Sigmoid colon (tissue), 7 donors: ENCODE results near the gene POLR1D. TPM values are rescaled to one million over a fixed set of nuclear protein-coding genes. Genes with fewer than 3 reads are reported as not detected.
A peak's percentile ranks its signal among the peaks of the same experiment; 100 is the strongest.

ENCODE experiments used
- DNase-seq: peaks from one replicate; pipeline ENCODE4 v3.0.0-alpha.2; 2019
- H3K27ac ChIP-seq, 4 donors: fragments of 200-600 bp; sonication (generic); one replicate each; pipeline ENCODE4 v1.5.1; 2016 to 2019; ENCODE audit warnings: mild to moderate bottlenecking in 1 of 4
- H3K27me3 ChIP-seq, 3 donors: fragments of 200-600 bp; sonication (generic); one replicate each; pipeline ENCODE4 v1.5.1; 2019; ENCODE audit warnings: mild to moderate bottlenecking in 1 of 3
- H3K36me3 ChIP-seq, 4 donors: fragments of 200-600 bp; sonication (generic); one replicate each; pipeline ENCODE4 v1.5.1; 2016 to 2019
- H3K4me1 ChIP-seq, 4 donors: fragments of 200-600 bp; sonication (generic); one replicate each; pipeline ENCODE4 v1.5.1; 2017 to 2019
- H3K4me3 ChIP-seq, 4 donors: fragments of 200-600 bp; sonication (generic); one replicate each; pipeline ENCODE4 v1.5.1; 2017 to 2019; ENCODE audit warnings: mild to moderate bottlenecking in 2 of 4, moderate library complexity in 1 of 4
- H3K9me3 ChIP-seq, 4 donors: fragments of 200-600 bp in 3 of 4; sonication (generic) in 3 of 4; one replicate each; pipeline versions ENCODE4 v1.5.1 to v1.6.1; 2013 to 2019
- EP300 ChIP-seq, 4 donors: sonication (generic); formaldehyde crosslinking; IDR thresholded peaks; one replicate each; pipeline ENCODE4 v1.6.1; 2017; ENCODE audit warnings: antibody characterized with exemption in 4 of 4
- POLR2A ChIP-seq, 2 donors: fragments of 450-650 bp; IDR thresholded peaks; one replicate each; pipeline ENCODE4 v1.6.1; 2016; ENCODE audit warnings: antibody characterized with exemption in 2 of 2, mild to moderate bottlenecking in 2 of 2, moderate library complexity in 2 of 2
- POLR2AphosphoS5 ChIP-seq, 4 donors: sonication (generic); formaldehyde crosslinking; IDR thresholded peaks; one replicate each; pipeline ENCODE4 v1.6.1; 2017; ENCODE audit warnings: antibody characterized with exemption in 4 of 4
- WGBS, 2 donors: extraction: QIAGEN DNeasy Blood & Tissue Kit; methylation state at CpG; one replicate each; pipeline ENCODE4 v1.1.7; 2013; 5-methylcytosine and 5-hydroxymethylcytosine counted together
- intact Hi-C: fragments of 100-400 bp; cut with DNase I; formaldehyde crosslinking; loops from one replicate; pipeline ENCODE4 v1.15.1; 2023
- polyA plus RNA-seq, 3 donors: library from polyadenylated mRNA; stranded (reverse); fragments of 200-250 nt; gene quantifications; one replicate each; pipeline ENCODE4 v1.2.3, GENCODE V29; 2013
- total RNA-seq, 4 donors: library from RNA; depleted of rRNA; stranded (reverse); fragments of >200 nt; gene quantifications; one replicate each; pipeline ENCODE4 v1.1.0, GENCODE V29; 2016
- TF ChIP-seq, protein P1 (sequence below), 4 experiments: fragments of 450-650 bp in 3 of 4; fragments of 200-600 bp in 1 of 4; IDR thresholded peaks; one replicate each; pipeline ENCODE4 v1.5.1; 2016 to 2019; ENCODE audit warnings: antibody characterized with exemption in 4 of 4, mild to moderate bottlenecking in 3 of 4, moderate library complexity in 2 of 4
- donor health status: healthy with polysubstance abuse.
- donor health status: Bipolar disorder and iron deficiency.
- donor health status: healthy.

The POLR1D gene
- total and polyA plus RNA-seq, 7 donors = 126 to 224 (median 134) TPM

DNA sequence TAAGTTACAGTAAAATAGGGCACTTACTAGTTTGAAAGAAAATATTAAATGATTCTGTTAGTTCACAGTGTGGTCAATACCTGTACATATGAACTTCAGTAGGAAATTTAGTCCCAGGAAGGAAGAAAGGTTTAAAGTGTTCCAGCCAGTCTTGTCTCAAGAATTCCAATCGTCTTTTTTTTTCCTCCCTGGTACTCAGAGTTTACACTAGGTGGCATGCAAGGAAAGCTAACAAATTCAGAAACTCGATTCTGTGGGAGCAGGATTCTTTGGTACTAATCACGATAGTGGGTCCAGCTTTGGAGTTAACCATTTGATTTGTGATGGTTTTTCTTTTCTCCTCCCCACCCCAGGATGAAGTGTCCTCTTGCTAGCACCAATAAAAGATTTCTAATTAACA is 43.6 kb downstream of the POLR1D start:
- no peaks in the 10 kb centered on the region for H3K27me3 ChIP-seq
- no peak overlapping the region for H3K27ac ChIP-seq
- H3K36me3 ChIP-seq = peaks cover 0 to 14% (median 0%) of the 10 kb centered on the region in 4 donors
- no peak overlapping the region for H3K4me3 ChIP-seq
- peaks cover 0 to 37% (median 11%) of the 10 kb centered on the region in 4 donors for H3K4me1 ChIP-seq
- H3K9me3 ChIP-seq = no peaks in the 10 kb centered on the region
- no peak for DNase-seq
- TF ChIP-seq POLR2AphosphoS5 (IDR thresholded peaks at IDR 0.05) = no peak
- TF ChIP-seq, protein P1, sequence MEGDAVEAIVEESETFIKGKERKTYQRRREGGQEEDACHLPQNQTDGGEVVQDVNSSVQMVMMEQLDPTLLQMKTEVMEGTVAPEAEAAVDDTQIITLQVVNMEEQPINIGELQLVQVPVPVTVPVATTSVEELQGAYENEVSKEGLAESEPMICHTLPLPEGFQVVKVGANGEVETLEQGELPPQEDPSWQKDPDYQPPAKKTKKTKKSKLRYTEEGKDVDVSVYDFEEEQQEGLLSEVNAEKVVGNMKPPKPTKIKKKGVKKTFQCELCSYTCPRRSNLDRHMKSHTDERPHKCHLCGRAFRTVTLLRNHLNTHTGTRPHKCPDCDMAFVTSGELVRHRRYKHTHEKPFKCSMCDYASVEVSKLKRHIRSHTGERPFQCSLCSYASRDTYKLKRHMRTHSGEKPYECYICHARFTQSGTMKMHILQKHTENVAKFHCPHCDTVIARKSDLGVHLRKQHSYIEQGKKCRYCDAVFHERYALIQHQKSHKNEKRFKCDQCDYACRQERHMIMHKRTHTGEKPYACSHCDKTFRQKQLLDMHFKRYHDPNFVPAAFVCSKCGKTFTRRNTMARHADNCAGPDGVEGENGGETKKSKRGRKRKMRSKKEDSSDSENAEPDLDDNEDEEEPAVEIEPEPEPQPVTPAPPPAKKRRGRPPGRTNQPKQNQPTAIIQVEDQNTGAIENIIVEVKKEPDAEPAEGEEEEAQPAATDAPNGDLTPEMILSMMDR (IDR thresholded peaks at IDR 0.05) = no peak
- TF ChIP-seq POLR2A (IDR thresholded peaks at IDR 0.05) = no peak
- TF ChIP-seq EP300 (IDR thresholded peaks at IDR 0.05) = no peak
- intact Hi-C loops = loop anchor here (2.0 to 10.0 kb wide), 3 partner anchors 91 to 161 kb away; no protein-coding TSS in a partner anchor
- WGBS, 2 donors = 54 to 68% methylated on average over 3 of the region's 3 CpGs

DNA sequence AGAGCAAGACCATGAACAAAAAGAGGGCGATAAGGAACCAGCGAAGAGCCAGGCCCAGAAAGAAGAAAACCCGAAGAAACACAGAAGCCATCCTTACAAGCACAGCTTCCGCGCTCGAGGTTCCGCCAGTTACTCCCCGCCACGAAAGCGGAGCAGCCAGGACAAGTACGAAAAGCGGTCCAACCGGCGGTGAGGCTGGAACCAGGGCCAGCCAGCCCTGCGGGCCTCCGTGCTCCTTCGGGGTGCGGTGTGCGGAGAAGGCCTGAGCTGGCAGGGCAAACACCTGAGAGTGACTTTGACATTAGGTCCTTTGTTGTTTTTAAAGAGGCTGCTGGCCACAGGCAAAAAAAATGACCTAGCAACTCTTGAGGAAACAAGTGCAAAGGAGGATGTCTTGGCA is 44.1 kb downstream of the POLR1D start:
- no peak overlapping the region for H3K4me3 ChIP-seq
- H3K9me3 ChIP-seq = no peaks in the 10 kb centered on the region
- no peaks in the 10 kb centered on the region for H3K27me3 ChIP-seq
- H3K27ac ChIP-seq = no peak overlapping the region
- intact Hi-C loops = loop anchor here (2.0 to 10.0 kb wide), 3 partner anchors 91 to 161 kb away; no protein-coding TSS in a partner anchor
- DNase-seq = no peak
- peaks cover 0 to 14% (median 0%) of the 10 kb centered on the region in 4 donors for H3K36me3 ChIP-seq
- TF ChIP-seq, protein P1 (IDR thresholded peaks at IDR 0.05) = no peak
- TF ChIP-seq POLR2A (IDR thresholded peaks at IDR 0.05) (no peak), POLR2AphosphoS5 (IDR thresholded peaks at IDR 0.05) (no peak), EP300 (IDR thresholded peaks at IDR 0.05) (no peak)
- peaks cover 0 to 37% (median 11%) of the 10 kb centered on the region in 4 donors for H3K4me1 ChIP-seq
- 92 to 95% methylated on average over 19 of the region's 19 CpGs for WGBS, 2 donors

DNA sequence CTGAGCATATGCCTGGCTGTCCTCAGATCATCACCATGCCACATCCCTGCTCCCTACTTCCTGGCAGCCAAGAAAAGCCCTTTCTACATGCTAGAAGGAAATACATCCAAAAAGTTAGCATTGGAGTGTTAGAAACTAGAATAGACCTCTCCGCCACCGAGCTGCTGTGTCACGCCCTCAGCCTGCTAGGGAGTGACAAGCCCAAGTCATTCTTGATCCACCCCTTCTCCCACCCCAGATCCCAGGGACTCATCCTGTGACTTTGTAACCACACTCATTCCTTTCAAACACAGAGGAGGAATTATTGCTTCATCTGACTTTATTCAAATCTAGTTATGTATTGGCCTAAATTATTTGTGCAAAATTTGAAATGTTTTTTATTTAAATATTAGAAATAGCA is 45.3 kb downstream of the POLR1D start:
- intact Hi-C loops = loop anchor here (10.0 kb wide), 2 partner anchors 92 to 118 kb away; no protein-coding TSS in a partner anchor
- TF ChIP-seq POLR2AphosphoS5 (IDR thresholded peaks at IDR 0.05) (no peak), POLR2A (IDR thresholded peaks at IDR 0.05) (no peak), EP300 (IDR thresholded peaks at IDR 0.05) (no peak)
- TF ChIP-seq, protein P1 (IDR thresholded peaks at IDR 0.05) = no peak
- Histone ChIP-seq H3K4me1 (peaks cover 0 to 37% (median 11%) of the 10 kb centered on the region in 4 donors), H3K36me3 (peaks cover 0 to 14% (median 0%) of the 10 kb centered on the region in 4 donors), H3K27me3 (no peaks in the 10 kb centered on the region), H3K27ac (no peak overlapping the region), H3K9me3 (no peaks in the 10 kb centered on the region), H3K4me3 (no peak overlapping the region)
- no peak for DNase-seq
- WGBS, 2 donors = 77 to 85% methylated on average over 3 of the region's 3 CpGs

DNA sequence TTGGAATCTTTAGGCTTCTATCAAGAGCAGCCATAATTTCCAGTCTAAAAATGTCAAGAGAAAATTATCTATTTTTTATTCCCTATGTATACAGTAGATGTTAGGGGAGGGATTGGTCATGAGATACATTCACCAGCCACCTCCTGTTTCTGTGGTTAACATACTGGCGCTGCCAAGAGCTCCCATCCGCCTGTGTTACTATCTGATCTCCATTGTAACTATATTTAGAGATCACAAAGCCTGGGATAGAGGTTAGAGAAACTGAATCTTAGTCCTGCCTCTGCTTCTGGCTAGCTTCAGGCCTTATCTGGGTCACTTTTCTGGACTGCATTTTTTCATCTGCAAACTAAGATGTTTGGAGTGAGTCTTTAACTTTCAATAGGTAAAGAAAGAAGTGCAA is 46.3 kb downstream of the POLR1D start:
- Histone ChIP-seq H3K27ac (peak overlapping the region in 2 of 4 donors; percentile 7 to 62), H3K4me3 (no peak overlapping the region), H3K27me3 (no peaks in the 10 kb centered on the region), H3K36me3 (peaks cover 0 to 14% (median 0%) of the 10 kb centered on the region in 4 donors), H3K9me3 (no peaks in the 10 kb centered on the region), H3K4me1 (peaks cover 0 to 29% (median 9%) of the 10 kb centered on the region in 4 donors)
- WGBS, 2 donors = 53 to 76% methylated on average over 2 of the region's 2 CpGs
- intact Hi-C loops = loop anchor here (10.0 kb wide), 2 partner anchors 93 to 117 kb away; no protein-coding TSS in a partner anchor
- TF ChIP-seq EP300 (IDR thresholded peaks at IDR 0.05) (no peak), POLR2A (IDR thresholded peaks at IDR 0.05) (no peak), POLR2AphosphoS5 (IDR thresholded peaks at IDR 0.05) (no peak)
- TF ChIP-seq, protein P1 (IDR thresholded peaks at IDR 0.05) = no peak
- no peak for DNase-seq
